ENCODE results near the gene PI4K2B. TPM values are rescaled to one million over a fixed set of nuclear protein-coding genes. Genes with fewer than 3 reads are reported as not detected.
A peak's percentile ranks its signal among the peaks of the same experiment; 100 is the strongest.
"Not testable (repeated sequence)": the region's sequence is repeated elsewhere in the genome, so short reads cannot be mapped to it uniquely, and the experiment has no call there.

The PI4K2B gene
- total RNA-seq, 3 donors from 2014 or later = 19.6 to 22.8 (median 21.8) TPM

DNA sequence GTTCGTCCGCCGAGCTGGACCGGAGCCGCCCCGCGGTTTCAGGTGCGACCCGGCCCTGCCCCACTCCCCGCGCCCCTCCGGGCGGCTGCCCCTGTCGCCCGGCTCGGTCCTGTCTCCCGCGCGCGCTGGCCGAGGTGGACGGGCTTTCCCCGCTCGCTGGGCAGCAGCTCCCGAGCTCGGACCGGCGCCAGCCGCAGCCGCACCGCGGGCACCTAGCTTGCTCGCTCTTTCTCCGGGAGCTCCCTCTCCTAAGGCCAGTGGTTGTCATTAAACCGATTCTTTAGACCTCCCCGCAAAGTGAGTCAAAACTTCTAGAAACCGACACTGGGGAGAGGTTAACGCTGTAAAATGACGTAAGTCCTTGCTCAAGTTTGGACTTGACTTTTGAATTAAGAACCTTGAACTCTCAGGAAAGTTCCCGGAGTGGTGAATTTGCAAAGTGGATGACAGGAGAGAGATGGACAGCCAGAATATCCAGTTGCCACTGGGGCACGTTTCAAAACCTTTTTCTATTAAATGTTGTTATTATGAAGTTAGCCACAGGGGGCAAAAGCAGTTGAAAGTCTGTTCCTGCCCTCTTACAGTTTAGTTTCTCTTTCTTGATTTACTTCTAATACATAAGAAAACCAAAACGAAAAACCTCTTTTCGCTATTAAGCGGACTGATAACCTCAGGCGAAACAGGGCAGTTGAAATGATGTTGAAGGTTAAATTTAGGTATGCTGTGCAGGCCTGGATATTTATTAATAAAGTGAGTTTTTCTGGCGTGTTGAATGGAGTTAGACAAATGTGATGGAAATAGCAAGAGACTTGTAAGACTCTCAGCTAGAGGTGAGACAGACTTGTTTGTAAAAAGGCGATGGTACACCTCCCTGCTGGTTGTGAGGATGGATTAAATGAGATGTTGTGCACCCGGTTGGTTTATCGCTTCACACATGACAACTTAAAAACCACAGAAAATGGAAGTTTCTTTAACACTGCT, 847 bp downstream of the PI4K2B start:
- H3K4me1 Mint-ChIP-seq (ENCODE audit: low read depth) = peaks cover 42% of the 10 kb centered on the region
- no peaks in the 10 kb centered on the region for H3K9me3 Mint-ChIP-seq
- no peak for DNase-seq
- H3K27me3 Mint-ChIP-seq (ENCODE audit: low read depth) = no peaks in the 10 kb centered on the region
- peak; percentile 69 to 74 for ATAC-seq
- peak overlapping the region; percentile 88 for H3K4me3 Mint-ChIP-seq
- H3K36me3 Mint-ChIP-seq (ENCODE audit: insufficient read depth) = peaks cover 10% of the 10 kb centered on the region

DNA sequence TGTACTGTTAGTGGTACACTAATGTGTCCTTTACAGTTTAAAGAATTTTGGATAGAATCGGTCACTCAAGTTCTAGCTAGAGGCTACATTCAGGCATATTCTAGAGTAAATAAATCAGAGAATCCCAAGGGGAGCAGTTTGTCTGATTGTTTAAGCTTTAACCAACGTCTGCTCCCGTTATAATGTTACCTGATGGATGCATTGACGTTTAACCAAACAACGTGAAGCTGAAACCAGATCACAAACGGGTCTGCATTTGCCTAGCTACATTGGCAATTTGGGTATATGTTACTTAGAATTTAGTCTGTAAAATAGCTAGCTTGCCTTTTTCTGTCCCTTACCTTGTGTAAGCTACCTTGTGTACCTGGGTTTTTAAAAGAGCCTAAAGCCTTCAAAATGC, 1.6 kb downstream of the PI4K2B start:
- DNase-seq (no peak), ATAC-seq (no peak)
- H3K4me1 Mint-ChIP-seq (ENCODE audit: low read depth) = peaks cover 50% of the 10 kb centered on the region
- H3K4me3 Mint-ChIP-seq = peak overlapping the region; percentile 88
- no peaks in the 10 kb centered on the region for H3K27me3 Mint-ChIP-seq (ENCODE audit: low read depth)
- H3K9me3 Mint-ChIP-seq = no peaks in the 10 kb centered on the region
- H3K36me3 Mint-ChIP-seq (ENCODE audit: insufficient read depth) = peaks cover 10% of the 10 kb centered on the region

DNA sequence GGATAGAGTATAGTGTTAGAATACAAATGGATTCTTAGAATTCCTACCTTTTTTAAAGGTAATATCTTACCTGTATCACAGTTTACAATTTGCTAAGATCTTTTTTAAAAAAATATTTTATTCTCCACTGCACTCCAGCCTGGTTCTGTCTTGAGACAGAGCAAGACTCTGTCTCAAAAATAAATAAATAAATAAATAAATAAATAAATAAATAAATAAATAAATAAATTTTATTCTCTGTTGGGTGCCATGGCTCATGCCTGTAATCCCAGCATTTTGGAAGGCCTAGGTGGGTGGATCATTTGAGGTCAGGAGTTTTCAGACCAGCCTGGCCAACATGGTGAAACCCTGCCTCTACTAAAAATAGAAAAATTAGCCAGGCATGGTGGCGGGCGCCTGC, 2.2 kb downstream of the PI4K2B start:
- not testable (repeated sequence) for H3K27me3 Mint-ChIP-seq (ENCODE audit: low read depth); H3K9me3 Mint-ChIP-seq; H3K36me3 Mint-ChIP-seq (ENCODE audit: insufficient read depth); ATAC-seq; DNase-seq
- peaks cover 53% of the 10 kb centered on the region for H3K4me1 Mint-ChIP-seq (ENCODE audit: low read depth)
- H3K4me3 Mint-ChIP-seq = peak overlapping the region; percentile 88

DNA sequence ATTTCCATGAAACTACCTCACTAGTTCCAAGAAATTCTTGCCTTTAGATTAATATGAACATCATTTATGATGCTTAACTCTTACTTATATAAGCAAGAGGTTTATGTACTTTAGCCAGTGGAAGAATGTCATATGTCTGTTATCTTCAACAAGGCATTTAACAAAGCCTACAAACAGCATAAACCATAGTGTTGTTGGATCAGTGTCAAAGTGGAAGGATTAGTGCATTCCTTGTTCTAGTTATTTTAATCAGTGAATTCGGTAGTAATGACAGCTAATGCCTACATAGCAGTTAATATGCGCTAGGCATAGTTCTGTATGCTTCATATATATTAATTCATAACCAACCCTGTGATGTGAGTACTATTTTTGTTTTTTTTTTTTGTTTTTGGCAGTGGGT, 3.1 kb downstream of the PI4K2B start:
- Mint-ChIP-seq H3K4me3 (peak overlapping the region; percentile 31), H3K36me3 (ENCODE audit: insufficient read depth) (peaks cover 10% of the 10 kb centered on the region), H3K9me3 (no peaks in the 10 kb centered on the region), H3K4me1 (ENCODE audit: low read depth) (peaks cover 59% of the 10 kb centered on the region), H3K27me3 (ENCODE audit: low read depth) (no peaks in the 10 kb centered on the region)
- DNase-seq = no peak
- no peak for ATAC-seq

DNA sequence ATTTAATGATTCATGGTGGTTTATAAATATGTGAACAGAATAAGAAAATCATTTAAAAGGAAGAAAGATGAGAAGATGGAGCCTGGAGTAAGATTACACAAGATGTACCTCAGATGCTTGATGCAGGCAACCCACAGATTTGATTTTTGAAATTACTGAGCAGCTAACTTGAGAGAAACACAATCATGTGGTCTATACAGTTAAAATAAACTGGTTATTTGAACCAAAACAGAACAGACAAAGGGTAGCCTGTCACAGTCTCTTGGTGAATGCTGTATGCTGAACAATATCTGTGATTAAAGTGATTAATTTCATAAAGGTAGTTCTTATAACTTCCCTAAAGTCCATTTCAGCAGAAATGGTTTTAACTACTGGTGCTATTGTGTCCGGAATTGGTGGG, 4.2 kb downstream of the PI4K2B start:
- Mint-ChIP-seq H3K9me3 (no peaks in the 10 kb centered on the region), H3K4me3 (no peak overlapping the region), H3K36me3 (ENCODE audit: insufficient read depth) (peaks cover 10% of the 10 kb centered on the region), H3K4me1 (ENCODE audit: low read depth) (peaks cover 55% of the 10 kb centered on the region), H3K27me3 (ENCODE audit: low read depth) (no peaks in the 10 kb centered on the region)
- ATAC-seq (no peak), DNase-seq (no peak)

DNA sequence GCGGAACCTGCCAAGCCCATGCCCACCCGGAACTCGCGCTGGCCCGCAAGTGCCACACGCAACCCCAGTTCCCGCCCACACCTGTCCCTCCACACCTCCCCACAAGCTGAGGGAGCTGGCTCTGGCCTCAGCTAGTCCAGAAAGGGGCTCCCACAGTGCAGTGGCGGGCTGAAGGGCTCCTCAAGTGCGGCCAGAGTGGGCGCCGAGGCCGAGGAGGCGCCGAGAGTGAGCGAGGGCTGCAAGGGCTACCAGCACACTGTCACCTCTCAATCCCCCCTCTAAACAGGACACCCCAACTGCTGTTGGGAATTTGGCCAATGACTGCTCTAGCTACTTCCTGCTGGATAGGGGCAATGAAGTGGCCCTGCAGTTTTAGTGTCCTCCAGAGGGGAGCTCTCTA, 5.7 kb downstream of the PI4K2B start:
- not testable (repeated sequence) for H3K9me3 Mint-ChIP-seq; H3K4me3 Mint-ChIP-seq; DNase-seq; H3K27me3 Mint-ChIP-seq (ENCODE audit: low read depth); ATAC-seq
- peaks cover 52% of the 10 kb centered on the region for H3K4me1 Mint-ChIP-seq (ENCODE audit: low read depth)
- H3K36me3 Mint-ChIP-seq (ENCODE audit: insufficient read depth) = peaks cover 20% of the 10 kb centered on the region

DNA sequence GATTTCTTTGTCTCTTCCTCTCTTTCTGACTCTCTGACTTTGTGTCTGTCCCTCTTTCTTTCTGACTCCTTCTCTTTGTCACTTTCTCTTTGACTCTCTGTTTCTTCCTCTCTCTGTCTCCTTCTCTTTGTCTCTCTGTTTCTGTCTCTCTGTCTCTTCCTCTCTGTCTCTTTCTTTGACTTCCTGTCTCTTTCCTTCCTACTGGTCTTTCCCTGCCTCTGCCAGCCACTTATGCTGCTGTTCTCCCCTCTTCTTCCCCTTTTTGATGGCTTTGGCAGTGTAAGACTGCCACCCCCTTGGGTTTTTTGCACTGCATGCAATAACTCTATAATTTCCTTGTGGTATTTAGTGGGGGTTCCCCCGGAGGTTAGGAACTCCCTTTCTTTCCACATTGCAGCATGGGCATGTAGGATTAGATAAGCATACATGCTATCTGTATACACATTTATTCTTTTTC, 6.9 kb downstream of the PI4K2B start:
- DNase-seq; H3K27me3 Mint-ChIP-seq (ENCODE audit: low read depth); H3K9me3 Mint-ChIP-seq; H3K4me3 Mint-ChIP-seq: not testable (repeated sequence)
- Mint-ChIP-seq H3K36me3 (ENCODE audit: insufficient read depth) (peaks cover 25% of the 10 kb centered on the region), H3K4me1 (ENCODE audit: low read depth) (peaks cover 44% of the 10 kb centered on the region)
- ATAC-seq = peak; percentile 75 to 82

DNA sequence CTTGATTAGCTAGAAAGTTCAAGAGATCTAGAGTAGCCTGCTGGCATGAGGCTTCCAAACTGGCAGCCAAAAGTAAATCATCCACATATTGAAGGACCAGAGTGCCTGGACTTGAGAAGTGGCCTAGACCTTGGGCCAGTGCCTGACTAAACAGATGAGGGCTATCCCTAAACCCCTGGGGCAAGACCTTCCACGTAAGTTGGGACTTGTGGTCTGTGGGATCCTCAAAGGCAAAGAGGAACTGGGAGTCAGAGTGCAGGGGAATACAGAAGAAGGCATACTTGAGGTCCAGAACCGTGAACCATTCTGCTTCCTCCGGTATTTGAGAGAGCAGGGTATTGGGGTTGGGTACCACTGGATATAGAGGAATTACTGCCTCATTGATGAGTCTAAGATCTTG, 8.4 kb downstream of the PI4K2B start:
- peaks cover 27% of the 10 kb centered on the region for H3K36me3 Mint-ChIP-seq (ENCODE audit: insufficient read depth)
- peaks cover 40% of the 10 kb centered on the region for H3K4me1 Mint-ChIP-seq (ENCODE audit: low read depth)
- ATAC-seq; H3K27me3 Mint-ChIP-seq (ENCODE audit: low read depth); H3K9me3 Mint-ChIP-seq; DNase-seq; H3K4me3 Mint-ChIP-seq: not testable (repeated sequence)

DNA sequence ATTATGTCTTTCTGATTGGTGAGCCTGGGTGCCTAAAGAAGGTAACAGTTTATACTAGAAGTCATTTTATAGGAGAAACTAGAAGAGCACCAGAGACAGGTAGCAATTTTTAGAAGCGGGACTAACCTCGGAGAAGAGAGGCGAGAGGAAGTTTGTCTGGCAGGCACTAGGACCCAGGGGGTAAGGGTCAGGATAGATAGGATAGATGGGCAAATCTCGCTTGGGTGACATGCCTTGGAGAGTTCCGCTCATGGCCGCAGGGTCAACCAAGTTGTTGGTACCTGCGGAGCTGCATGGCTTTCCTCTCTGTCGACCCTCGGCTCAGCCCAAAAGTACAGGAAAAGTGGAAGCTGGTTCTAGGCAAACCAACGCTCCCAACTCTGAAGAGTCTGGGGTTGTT, 11.3 kb downstream of the PI4K2B start:
- H3K4me1 Mint-ChIP-seq (ENCODE audit: low read depth) = peaks cover 28% of the 10 kb centered on the region
- H3K36me3 Mint-ChIP-seq (ENCODE audit: insufficient read depth) = peaks cover 17% of the 10 kb centered on the region
- ATAC-seq (no peak), DNase-seq (no peak)
- H3K4me3 Mint-ChIP-seq = no peak overlapping the region
- H3K9me3 Mint-ChIP-seq = peaks cover 3% of the 10 kb centered on the region
- H3K27me3 Mint-ChIP-seq (ENCODE audit: low read depth) = no peaks in the 10 kb centered on the region

DNA sequence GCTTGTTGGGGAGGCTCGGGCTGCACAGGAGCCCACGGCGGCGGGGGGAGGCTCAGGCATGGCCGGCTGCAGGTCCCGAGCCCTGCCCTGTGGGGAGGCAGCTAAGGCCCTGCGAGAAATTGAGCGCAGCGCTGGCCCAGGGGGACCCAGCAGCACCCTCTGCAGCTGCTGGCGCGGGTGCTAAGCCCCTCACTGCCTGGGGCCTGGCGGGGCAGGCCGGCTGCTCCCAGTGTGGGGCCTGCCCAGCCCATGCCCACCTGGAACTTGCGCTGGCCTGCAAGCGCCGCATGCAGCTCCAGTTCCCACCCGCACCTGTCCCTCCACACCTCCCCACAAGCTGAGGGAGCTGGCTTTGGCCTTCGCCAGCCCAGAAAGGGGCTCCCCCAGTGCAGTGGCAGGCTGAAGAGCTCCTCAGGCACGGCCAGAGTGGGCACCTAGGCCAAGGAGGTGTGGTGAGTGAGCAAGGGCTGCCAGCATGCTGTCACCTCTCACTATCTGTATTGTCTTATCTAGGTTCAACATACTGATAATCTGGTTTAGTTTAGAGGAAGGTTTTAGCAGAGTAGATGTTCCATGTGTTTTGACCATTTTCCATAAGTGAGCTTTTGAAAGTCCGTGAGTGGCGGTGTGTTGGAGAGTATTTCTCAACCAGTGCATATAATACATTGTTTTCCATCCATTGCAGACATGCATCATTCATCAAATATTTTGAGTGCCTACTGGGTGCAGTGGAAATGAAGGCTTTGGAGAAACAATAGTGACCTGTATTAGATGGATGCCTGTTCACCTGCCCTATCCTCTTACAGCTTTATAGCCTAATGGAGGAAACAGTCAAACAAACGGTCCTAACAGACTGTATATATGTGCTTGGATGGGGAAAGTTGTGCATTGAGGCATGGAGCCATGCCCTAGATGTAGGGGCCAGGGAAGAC, 13.1 kb downstream of the PI4K2B start:
- ATAC-seq = no peak
- H3K27me3 Mint-ChIP-seq (ENCODE audit: low read depth) = no peaks in the 10 kb centered on the region

DNA sequence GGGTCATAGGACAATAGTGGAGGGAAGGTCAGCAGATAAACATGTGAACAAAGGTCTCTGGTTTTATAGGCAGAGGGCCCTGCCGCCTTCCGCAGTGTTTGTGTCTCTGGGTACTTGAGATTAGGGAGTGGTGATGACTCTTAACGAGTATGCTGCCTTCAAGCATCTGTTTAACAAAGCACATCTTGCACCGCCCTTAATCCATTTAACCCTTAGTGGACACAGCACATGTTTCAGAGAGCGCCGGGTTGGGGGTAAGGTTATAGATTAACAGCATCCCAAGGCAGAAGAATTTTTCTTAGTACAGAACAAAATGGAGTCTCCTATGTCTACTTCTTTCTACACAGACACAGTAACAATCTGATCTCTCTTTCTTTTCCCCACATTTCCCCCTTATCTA, 15.0 kb downstream of the PI4K2B start:
- ATAC-seq; H3K4me3 Mint-ChIP-seq; DNase-seq; H3K27me3 Mint-ChIP-seq (ENCODE audit: low read depth); H3K9me3 Mint-ChIP-seq: not testable (repeated sequence)
- H3K36me3 Mint-ChIP-seq (ENCODE audit: insufficient read depth) = peaks cover 13% of the 10 kb centered on the region
- peaks cover 41% of the 10 kb centered on the region for H3K4me1 Mint-ChIP-seq (ENCODE audit: low read depth)

More for the DNA sequence above, 13.1 kb downstream of the PI4K2B start:
- DNase-seq = no peak
- no peak overlapping the region for H3K4me3 Mint-ChIP-seq
- peaks cover 30% of the 10 kb centered on the region for H3K4me1 Mint-ChIP-seq (ENCODE audit: low read depth)
- peaks cover 3% of the 10 kb centered on the region for H3K9me3 Mint-ChIP-seq
- peaks cover 17% of the 10 kb centered on the region for H3K36me3 Mint-ChIP-seq (ENCODE audit: insufficient read depth)

DNA sequence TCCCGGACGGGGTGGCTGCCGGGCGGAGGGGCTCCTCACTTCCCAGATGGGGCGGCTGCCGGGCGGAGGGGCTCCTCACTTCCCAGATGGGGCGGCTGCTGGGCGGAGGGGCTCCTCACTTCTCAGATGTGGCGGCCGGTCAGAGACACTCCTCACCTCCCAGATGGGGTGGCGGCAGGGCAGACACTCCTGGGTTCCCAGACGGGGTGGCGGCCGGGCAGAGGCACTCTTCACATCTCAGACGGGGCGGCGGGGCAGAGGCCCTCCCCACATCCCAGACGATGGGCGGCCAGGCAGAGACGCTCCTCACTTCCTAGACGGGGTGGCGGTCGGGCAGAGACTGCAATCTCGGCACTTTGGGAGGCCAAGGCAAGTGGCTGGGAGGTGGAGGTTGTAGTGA, 15.7 kb downstream of the PI4K2B start:
- peaks cover 41% of the 10 kb centered on the region for H3K4me1 Mint-ChIP-seq (ENCODE audit: low read depth)
- not testable (repeated sequence) for ATAC-seq; H3K9me3 Mint-ChIP-seq; DNase-seq; H3K4me3 Mint-ChIP-seq; H3K36me3 Mint-ChIP-seq (ENCODE audit: insufficient read depth); H3K27me3 Mint-ChIP-seq (ENCODE audit: low read depth)

DNA sequence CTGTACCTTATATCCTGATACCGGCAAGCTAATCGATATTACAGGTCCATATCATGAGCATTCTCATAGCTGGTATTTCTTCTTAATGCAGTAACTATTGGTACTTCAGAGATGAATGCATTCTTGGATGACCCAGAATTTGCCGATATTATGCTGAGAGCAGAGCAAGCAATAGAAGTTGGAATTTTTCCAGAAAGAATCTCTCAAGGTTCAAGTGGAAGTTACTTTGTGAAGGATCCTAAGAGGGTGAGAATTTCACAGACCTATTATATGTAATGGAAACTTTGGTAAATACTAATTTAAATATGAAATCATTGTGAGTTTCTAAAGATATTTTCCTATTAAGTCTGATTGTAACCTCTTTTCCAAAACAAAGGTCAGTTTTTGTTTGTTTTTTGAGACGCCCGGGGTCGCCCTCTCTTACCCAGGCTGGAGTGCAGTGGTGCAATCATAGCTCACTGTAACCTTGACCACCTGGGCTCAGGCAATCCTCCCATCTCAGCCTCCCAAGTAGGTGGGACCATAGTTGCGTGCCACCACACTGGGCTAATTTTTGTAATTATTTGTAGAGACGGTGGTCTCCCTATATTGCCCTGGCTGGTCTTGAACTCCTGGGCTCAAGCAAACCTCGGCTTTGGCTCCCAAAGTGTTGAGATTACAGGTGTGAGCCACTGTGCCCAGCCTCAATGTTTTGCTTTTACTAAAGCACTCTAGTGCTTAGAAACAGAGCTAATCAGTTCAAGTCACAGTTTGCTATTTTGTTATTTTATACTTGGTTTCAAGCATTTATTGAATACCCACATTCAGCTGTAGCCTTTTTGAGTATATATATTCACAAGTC, 18.6 kb downstream of the PI4K2B start:
- Mint-ChIP-seq H3K4me1 (ENCODE audit: low read depth) (peaks cover 35% of the 10 kb centered on the region), H3K27me3 (ENCODE audit: low read depth) (no peaks in the 10 kb centered on the region), H3K9me3 (no peaks in the 10 kb centered on the region), H3K4me3 (no peak overlapping the region), H3K36me3 (ENCODE audit: insufficient read depth) (peaks cover 15% of the 10 kb centered on the region)
- DNase-seq (no peak), ATAC-seq (no peak)

Data from activated T-cell treated with anti-CD3 and anti-CD28 coated beads, Interleukin-2, amount 50 U/mL, for 4 hours (primary cell).